ENCODE results near the gene FOXD3.
A peak's percentile ranks its signal among the peaks of the same experiment; 100 is the strongest.

Gene FOXD3

GRCh38 chr1:63362073-63362472 is 39.7 kb downstream of the FOXD3 start:
- DNase-seq (ENCODE audit: low read depth, low spot score), result no peak

- no peak for DNase-seq (ENCODE audit: low read depth, low spot score)
Measured at GRCh38 chr1:63362578-63362977, 40.2 kb downstream of the FOXD3 start.

- DNase-seq (ENCODE audit: low read depth, low spot score), result no peak
Measured at GRCh38 chr1:63363014-63363413, 40.6 kb downstream of the FOXD3 start.

- DNase-seq (ENCODE audit: low read depth, low spot score), result no peak
Measured at GRCh38 chr1:63366908-63367214, 44.5 kb downstream of the FOXD3 start.

- DNase-seq (ENCODE audit: low read depth, low spot score), result peak; percentile 72
Measured at GRCh38 chr1:63367215-63368103, 45.1 kb downstream of the FOXD3 start, which contains the start of gene ALG6. ALG6 (plus strand) TSS chr1:63367627; CDS start chr1:63370978, 3,351 bp downstream.

- DNase-seq (ENCODE audit: low read depth, low spot score), result no peak
Measured at GRCh38 chr1:63368131-63368530, 45.8 kb downstream of the FOXD3 start.
